ENCODE data around the gene KCNC3. TPM values are rescaled to one million over a fixed set of nuclear protein-coding genes. Genes with fewer than 3 reads are reported as not detected.

Gene KCNC3
- total RNA-seq, 1 experiment from 2014 or later, result 17.3 TPM

GRCh38 chr19:50327461-50328223 lies 1.5 kb downstream of the KCNC3 start:
- H3K27me3 Mint-ChIP-seq (ENCODE audit: low read depth), result peaks cover 31% of the 10 kb centered on the region
- Histone ChIP-seq H2AK5ac (ENCODE audit: insufficient read length, low read length) (no peak overlapping the region), H2BK15ac (ENCODE audit: low read depth, low read length) (no peak overlapping the region), H2BK12ac (ENCODE audit: insufficient read length, low read depth, low read length) (no peak overlapping the region), H3K79me1 (ENCODE audit: insufficient read depth, low read depth, low read length, poor library complexity, severe bottlenecking) (no peaks in the 10 kb centered on the region), H3K4me2 (ENCODE audit: insufficient read depth, insufficient read length, low read length) (no peak overlapping the region), H3K23ac (ENCODE audit: insufficient read length, low read depth, low read length) (no peak overlapping the region), H4K20me1 (ENCODE audit: control insufficient read depth, insufficient read depth, insufficient read length) (no peaks in the 10 kb centered on the region), H4K91ac (ENCODE audit: insufficient read length, low read depth, low read length) (no peak overlapping the region), H2BK20ac (ENCODE audit: low read depth, low read length, poor library complexity, severe bottlenecking) (no peak overlapping the region), H3K56ac (ENCODE audit: insufficient read length, low read depth, low read length) (no peak overlapping the region), H3K14ac (ENCODE audit: insufficient read depth, low read length) (no peak overlapping the region), H2AFZ (ENCODE audit: low read length) (no peak overlapping the region), H2BK120ac (ENCODE audit: low read depth, low read length, poor library complexity, severe bottlenecking) (no peak overlapping the region), H3K23me2 (ENCODE audit: insufficient read length, low read depth, low read length, poor library complexity, severe bottlenecking) (peaks cover 27% of the 10 kb centered on the region), H3T11ph (ENCODE audit: low read length) (no peak overlapping the region), H4K8ac (replicated peaks; ENCODE audit: insufficient read length, low read depth, low read length) (no peak overlapping the region), H3K18ac (ENCODE audit: insufficient read length, low read depth, low read length) (no peak overlapping the region), H2BK5ac (ENCODE audit: insufficient read length, low read length) (no peak overlapping the region), H3K4ac (ENCODE audit: low read depth, low read length) (no peak overlapping the region), H3K4me1 (ENCODE audit: insufficient read depth, low read length) (peaks cover 6% of the 10 kb centered on the region; the same call in 1 of the 2 replicates), H3K9ac (ENCODE audit: extremely low read depth, insufficient read length, low read length) (no peak overlapping the region), H4K5ac (ENCODE audit: insufficient read length, low read depth, low read length) (no peak overlapping the region), H3K79me2 (ENCODE audit: insufficient read depth, low read length) (no peaks in the 10 kb centered on the region), H3K27me3 (ENCODE audit: insufficient read depth, low read length) (peaks cover 8% of the 10 kb centered on the region; the same call in 1 of the 2 replicates), H3K27ac (ENCODE audit: insufficient read length, low read depth, low read length) (no peak overlapping the region), H3K9me3 (ENCODE audit: control insufficient read depth, low read depth, low read length) (no peaks in the 10 kb centered on the region)
- H3K4me3 Mint-ChIP-seq, result peak overlapping the region; percentile 65 to 87
- peaks cover 8 to 15% (median 12%) of the 10 kb centered on the region in 3 experiments for H3K36me3 Mint-ChIP-seq (ENCODE audit: insufficient read depth in 1 of 3, low read depth in 3 of 3)
- H3K27ac Mint-ChIP-seq, result no peak overlapping the region
- DNase-seq, result no peak
- TF ChIP-seq CTCF (conservative IDR thresholded peaks at IDR 0.05), result no peak
- H3K4me1 Mint-ChIP-seq, result peaks cover 49 to 55% of the 10 kb centered on the region in 2 experiments
- H3K9me3 Mint-ChIP-seq, result peaks cover 3 to 5% of the 10 kb centered on the region in 2 experiments; a peak in 3 of 5 replicates
- no CpG with 5 or more reads among the region's 20 CpGs for WGBS (ENCODE audit: extremely low coverage, insufficient read length, low lambda C conversion rate)
